NCI-H2029 (cell line): Measurements from ENCODE around the gene RGS3.

Experiments used
- DNase-seq: peaks from one replicate; lab custom pipeline; 2025; lab: John Stamatoyannopoulos, UW

The RGS3 gene

DNA sequence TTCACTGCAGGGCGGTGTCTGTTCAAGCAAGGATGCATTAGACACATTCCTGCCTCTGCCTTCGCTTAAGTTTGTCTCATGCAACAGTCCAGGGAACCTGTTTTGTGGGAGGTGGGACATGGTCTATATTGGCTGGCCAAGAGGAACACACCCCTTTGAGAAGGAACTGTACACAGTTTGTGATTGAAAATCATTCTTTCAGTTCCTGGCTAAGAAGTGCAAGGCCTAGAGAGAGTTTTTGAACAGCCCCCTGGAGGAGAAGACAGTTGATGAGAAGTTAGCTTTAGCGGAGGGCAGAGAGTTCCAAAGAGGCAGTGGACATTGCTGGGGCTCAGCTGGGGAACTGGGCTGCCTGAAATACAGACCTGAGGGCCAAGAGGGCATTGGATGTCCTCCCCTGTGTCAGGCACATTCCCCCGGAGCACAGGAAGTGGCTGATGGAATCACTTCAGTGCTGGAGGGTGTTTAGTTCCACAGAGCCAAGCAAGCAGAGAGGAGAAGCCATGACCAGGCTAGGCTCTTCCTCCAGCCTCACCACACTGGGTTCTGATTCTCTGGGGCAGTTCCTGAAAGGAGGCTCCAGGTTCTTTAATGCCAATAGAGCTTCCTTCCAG is 66.6 kb downstream of the RGS3 start:
- no peak for DNase-seq

DNA sequence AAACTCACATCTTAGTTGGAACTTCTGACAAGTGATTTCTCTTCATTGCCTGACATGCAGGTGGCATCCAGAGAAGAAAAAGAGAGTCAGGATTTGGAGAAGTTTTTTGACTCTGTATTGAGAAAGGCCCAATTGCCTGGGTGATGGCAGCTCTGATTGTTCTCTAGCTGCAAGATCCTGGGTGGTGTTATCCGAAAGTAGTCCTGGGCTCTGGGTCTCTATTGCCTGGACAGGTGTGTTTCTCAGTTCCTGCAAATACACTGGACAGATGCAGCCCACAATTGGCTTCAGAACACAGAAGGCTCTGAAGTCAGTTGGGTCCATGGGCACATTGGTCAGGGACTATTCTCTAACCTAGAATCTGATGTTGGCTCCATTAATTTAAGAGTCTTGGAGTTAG is 67.4 kb downstream of the RGS3 start:
- DNase-seq, result no peak

DNA sequence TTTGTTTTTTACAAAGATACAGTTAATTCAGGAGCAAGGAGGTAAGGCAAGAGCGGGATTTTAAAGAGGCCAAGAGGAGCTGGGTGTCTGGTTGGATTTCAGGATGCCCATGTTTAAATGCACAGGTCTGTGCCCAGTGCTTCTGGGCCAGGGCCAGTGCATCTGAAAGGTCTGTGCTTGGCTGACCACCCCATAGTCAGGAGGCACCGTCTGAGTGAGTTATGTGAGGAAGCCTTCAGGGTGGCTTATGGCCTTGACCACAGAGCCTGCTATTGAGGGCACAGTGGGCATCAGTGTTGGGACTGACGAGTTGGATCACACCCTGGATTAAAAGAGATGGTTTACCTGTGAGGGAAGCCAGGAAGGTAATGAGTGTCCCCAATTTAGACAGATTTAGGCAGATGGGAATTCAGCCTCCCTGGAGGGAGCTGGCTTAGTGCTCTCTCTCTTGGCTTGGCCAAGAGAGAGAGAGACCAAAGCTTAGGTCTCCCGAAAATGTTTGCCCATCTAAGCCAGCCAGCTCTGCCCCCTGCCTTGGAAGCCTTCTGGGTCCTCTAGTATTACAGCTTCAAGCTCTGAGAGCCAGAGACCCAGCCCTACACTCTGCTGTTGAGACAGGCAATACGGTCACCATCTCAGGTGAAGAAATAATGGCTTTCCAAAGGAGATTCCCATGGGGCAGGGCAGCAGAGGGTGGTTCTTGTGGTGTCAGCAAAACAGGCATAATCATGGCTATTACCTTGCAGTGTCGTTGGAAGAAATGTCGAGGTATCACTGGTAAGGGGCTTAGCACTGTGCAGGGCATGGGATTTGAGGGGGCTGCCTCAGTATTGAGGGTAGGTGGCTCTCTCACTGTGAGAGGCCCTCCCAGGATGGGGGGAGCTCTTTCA is 68.6 kb downstream of the RGS3 start:
- no peak for DNase-seq

- no peak for DNase-seq
Measured at GRCh38 chr9:113532809-113533190, 69.3 kb downstream of the RGS3 start.

DNA sequence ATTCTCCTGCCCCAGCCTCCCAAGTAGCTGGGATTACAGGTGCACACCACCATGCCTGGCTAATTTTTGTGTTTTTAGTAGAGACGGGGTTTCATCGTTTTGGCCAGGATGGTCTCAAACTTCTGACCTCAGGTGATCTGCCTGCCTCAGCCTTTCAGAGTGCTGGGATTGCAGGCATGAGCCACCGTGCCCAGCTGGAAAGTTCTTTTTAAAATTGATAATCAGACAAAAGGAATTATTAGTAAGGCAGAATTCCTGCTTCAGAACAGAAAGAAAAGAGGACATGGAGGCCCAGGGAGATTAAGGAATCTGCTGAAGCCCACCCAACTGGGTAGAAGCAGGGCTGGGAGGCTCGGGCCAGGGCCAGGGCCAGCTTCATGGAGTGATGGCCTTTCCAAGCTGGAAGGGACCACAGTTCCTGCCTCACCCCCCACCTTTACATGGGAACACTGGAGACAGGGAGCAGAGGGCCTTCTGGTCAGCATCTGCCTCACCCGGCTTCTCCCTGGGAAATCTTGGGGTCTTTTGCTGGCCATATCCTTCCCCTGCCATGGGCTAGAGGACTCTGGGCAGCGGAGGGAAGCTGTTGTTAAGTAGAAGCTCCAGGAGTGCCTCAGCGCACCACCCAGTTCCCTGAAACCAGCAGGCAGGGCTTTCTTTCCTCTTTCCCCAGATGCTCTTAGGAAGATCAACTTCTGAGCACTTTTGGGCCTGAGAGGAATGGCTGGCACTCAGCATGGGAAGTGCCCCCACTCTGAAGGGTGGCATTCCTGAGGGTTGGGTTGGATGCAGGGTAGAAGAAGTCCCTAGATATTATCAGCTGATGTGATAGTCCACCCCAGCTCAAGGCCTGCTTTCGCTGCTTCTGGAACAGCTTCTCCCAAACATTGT is 70.1 kb downstream of the RGS3 start:
- DNase-seq, result no peak

DNA sequence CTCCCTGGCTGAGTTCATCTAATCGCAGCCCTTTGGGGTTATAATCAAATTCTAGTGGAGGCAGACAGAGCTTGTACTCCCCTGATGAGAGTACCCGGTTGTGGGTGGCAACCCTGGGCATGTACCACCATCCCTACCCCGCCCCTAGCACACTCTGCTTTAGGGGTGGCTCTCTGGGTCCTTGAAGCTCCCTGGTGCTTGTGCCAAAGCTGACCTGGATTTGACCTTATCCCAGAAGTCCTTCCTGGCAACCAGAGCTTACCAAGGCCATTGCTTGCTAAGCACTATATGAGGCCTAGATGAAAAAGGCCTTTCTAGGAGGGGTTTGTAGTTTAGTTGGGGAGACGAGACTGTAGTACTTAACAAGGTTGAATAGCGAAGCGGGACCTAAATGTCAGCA is 72.2 kb downstream of the RGS3 start:
- no peak for DNase-seq

- no peak for DNase-seq
Measured at GRCh38 chr9:113536166-113536482, 72.6 kb downstream of the RGS3 start.

- no peak for DNase-seq
Measured at GRCh38 chr9:113536483-113537228, 73.1 kb downstream of the RGS3 start.

- no peak for DNase-seq
Measured at GRCh38 chr9:113537229-113537810, 73.8 kb downstream of the RGS3 start.

DNA sequence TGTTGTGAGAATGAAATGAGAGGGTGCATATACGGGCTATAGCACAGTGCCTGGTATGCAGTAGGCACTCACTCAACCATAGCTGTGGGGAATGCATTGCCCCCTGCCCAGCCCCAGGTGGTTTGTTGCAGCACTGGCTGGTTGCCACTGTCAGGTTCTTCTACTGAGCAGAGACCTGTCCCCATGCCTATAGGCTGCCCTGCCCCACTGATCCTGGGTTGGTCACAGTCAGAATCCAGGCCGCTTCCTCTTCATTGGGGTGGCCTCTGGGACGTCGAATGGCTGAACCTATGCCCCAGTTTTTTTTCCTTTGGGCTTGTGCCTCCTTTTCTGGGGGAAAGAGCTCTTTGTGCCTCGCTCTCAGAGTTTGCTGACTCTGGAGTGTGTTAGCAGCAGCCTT is 74.6 kb downstream of the RGS3 start:
- no peak for DNase-seq

DNA sequence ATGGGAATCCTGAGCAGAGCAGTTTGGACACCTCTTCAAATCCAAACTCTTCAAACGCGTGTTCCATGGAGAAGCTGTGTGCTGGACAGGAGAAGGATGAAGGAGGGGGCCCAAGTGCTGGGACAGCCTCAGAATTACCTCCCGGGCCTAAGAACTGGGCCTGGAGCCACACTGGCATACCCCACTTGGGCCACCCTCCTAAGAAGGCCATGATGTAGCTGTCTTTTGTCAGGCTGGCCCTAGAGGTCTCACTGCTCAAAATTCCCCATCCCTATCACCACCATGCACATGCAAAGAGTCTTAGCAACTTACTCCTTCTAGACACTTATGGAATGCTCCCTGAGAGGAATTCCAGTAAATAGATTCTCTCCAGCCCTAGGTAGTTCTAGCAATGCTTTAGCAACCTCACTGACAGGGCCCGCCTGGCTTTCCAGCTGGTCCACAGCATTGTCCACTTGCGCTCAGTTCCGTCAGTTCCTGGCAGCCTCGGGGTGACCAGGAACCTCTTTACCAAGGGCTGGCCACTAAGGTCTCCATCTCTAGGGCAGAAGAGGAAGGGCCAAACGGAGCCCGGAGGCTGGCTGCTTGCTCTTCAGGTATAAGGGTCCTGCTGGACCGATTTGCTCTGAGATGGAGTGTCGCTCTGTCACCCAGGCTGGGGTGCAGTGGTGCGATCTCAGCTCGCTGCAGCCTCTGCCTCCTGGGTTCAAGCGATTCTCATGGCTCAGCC is 75.3 kb downstream of the RGS3 start:
- DNase-seq, result no peak

GRCh38 chr9:113540466-113540865 is 76.9 kb downstream of the RGS3 start:
- DNase-seq, result no peak

- peak; percentile 19 for DNase-seq
Measured at GRCh38 chr9:113541019-113541900, 77.7 kb downstream of the RGS3 start.

DNA sequence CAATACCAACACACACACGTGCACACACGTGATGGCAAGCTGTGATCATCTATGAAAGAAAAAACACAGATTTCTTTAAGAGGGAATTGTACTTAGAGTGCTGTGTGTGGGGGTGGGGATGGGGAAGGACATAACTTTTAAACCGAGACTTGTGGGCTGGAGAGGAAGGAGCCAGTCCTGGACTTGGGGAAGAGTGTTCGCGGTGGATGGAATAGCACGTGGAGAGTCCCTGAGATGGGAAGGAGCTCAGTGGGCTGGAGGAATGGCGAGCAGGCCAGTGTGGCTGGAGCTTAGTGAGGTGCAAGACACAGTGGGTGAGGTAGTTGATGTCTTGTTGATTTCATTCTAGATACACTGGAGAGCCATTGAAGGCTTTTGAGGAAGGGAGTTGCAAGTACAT is 78.5 kb downstream of the RGS3 start:
- no peak for DNase-seq

GRCh38 chr9:113542741-113543140 is 79.2 kb downstream of the RGS3 start:
- DNase-seq, result no peak

DNA sequence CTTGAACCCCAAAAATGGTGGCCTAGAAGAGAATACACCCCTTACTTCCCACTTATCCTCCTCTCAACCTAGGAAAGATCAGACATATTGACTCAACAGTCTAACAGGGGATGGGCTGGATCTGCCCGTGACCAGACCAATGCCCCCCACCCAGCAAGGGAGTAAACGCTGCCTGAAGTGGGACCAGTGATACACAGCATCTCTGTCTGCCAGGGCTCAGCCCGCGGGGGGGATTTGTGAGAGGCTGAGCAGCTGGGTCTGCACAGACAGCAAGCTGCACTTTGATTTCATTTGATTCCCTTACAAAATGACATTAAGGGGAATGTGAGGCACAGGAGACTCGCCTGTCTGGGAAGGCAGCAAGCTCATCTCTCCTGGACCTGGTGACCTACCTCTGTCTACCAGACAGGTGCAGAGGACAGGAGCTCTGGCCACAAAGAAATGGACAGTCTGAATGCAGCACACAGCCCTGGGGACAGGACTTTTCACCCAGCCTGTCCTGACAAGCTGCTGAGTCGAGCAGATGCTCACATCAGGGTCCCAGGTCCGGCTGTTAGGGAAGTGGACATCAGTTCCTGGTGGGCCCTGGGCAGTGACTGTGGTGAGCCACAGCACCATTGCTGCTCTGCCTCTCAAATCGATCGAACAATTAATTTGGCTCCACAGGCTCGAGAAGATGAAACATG is 79.9 kb downstream of the RGS3 start:
- DNase-seq, result no peak

DNA sequence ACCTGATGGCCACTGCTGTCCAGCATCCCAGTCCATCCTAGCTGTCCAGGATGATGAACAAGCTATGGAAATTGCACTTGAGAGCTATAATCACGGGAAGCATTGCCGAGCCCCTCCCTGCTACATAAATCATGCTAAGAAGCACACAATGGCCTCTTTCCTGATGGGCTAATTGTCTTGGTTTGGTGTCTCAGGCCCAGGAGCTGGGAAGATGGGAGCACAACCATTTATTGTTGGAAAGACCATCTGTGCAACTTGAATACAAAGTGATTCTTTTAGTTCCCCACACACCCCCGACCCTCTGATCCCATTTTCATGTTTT is 80.4 kb downstream of the RGS3 start:
- no peak for DNase-seq

GRCh38 chr9:113545068-113545467 is 81.5 kb downstream of the RGS3 start:
- DNase-seq, result no peak

- no peak for DNase-seq
Measured at GRCh38 chr9:113546566-113546965, 83.0 kb downstream of the RGS3 start.

- no peak for DNase-seq
Measured at GRCh38 chr9:113547501-113547900, 84.0 kb downstream of the RGS3 start.
